Measurements from ENCODE around the gene MIA.

DNA sequence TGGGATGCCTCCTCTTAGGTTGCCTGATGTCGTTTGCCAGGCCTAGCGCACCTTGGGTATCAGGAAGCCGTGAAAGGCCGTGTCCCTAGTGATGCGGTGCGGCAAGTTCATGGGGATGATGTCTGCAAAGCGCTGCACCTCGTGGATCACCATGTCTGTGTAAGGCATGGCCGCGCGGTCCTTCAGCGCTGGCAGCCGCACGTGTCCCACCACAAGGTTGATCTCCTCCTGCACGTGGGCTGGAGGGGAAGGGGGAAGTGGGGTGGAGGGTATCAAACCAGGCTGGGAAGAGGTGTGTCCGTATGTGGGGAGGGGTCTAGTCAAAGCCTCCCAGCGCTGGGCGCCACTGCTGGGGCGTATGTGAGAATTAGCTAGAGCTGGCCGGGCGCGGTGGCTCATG, 46.8 kb downstream of the MIA start:
- TF ChIP-seq, protein P1, sequence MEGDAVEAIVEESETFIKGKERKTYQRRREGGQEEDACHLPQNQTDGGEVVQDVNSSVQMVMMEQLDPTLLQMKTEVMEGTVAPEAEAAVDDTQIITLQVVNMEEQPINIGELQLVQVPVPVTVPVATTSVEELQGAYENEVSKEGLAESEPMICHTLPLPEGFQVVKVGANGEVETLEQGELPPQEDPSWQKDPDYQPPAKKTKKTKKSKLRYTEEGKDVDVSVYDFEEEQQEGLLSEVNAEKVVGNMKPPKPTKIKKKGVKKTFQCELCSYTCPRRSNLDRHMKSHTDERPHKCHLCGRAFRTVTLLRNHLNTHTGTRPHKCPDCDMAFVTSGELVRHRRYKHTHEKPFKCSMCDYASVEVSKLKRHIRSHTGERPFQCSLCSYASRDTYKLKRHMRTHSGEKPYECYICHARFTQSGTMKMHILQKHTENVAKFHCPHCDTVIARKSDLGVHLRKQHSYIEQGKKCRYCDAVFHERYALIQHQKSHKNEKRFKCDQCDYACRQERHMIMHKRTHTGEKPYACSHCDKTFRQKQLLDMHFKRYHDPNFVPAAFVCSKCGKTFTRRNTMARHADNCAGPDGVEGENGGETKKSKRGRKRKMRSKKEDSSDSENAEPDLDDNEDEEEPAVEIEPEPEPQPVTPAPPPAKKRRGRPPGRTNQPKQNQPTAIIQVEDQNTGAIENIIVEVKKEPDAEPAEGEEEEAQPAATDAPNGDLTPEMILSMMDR (IDR thresholded peaks at IDR 0.05), result no peak
- TF ChIP-seq POLR2A (IDR thresholded peaks at IDR 0.05), result no peak

Measured in breast epithelium (tissue), 3 donors.